ENCODE results near the gene GRAMD1C. TPM values are rescaled to one million over a fixed set of nuclear protein-coding genes. Genes with fewer than 3 reads are reported as not detected.
A peak's percentile ranks its signal among the peaks of the same experiment; 100 is the strongest.

GRAMD1C gene
- polyA plus RNA-seq, 3 donors = 0.13 to 0.29 (median 0.27) TPM

DNA sequence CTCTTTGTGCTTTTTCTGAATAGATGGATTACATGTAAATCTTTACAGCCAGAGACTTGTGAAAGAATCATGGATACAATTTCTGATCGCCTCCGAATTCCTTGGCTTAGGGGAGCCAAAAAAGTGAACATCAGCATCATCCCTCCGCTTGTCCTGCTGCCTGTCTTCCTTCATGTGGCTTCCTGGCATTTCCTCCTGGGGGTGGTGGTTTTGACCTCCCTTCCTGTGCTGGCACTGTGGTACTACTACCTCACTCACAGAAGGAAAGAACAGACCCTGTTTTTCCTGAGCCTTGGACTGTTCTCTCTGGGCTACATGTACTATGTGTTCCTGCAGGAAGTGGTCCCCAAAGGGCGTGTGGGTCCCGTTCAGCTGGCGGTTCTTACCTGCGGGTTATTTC, 115.1 kb downstream of the GRAMD1C start:
- Histone ChIP-seq H3K4me2 (replicated peaks; ENCODE audit: extremely low read depth, low read length, poor library complexity, severe bottlenecking) (no peak overlapping the region), H4K20me1 (ENCODE audit: insufficient read depth, low read length) (no peaks in the 10 kb centered on the region), H3K9ac (ENCODE audit: insufficient read depth, low read length, poor library complexity, severe bottlenecking) (no peak overlapping the region), H3K27ac (ENCODE audit: low read depth in 1 of 2, low read length in 2 of 2) (no peak overlapping the region), H2AFZ (ENCODE audit: insufficient read depth, low read depth, low read length, poor library complexity, severe bottlenecking) (peak overlapping the region; percentile 7), H3K4me3 (replicated peaks in 1 of 3; ENCODE audit: low read depth in 2 of 3, low read length in 3 of 3) (no peak overlapping the region), H3K36me3 (replicated peaks in 1 of 2; ENCODE audit: control insufficient read depth in 1 of 2, insufficient read depth in 2 of 2, low read length in 2 of 2) (no peaks in the 10 kb centered on the region), H3K27me3 (ENCODE audit: control insufficient read depth in 2 of 2, insufficient read depth in 2 of 2, low read length in 2 of 2) (peaks cover 4 to 6% of the 10 kb centered on the region in 2 donors), H3K4me1 (ENCODE audit: control insufficient read depth in 1 of 2, insufficient read depth in 2 of 2, low read length in 2 of 2) (peaks cover 1 to 5% of the 10 kb centered on the region in 2 donors), H3K9me3 (replicated peaks in 1 of 2; ENCODE audit: control insufficient read depth in 1 of 2, insufficient read depth in 1 of 2, low read length in 2 of 2) (no peaks in the 10 kb centered on the region), H3K79me2 (ENCODE audit: insufficient read depth, low read length) (no peaks in the 10 kb centered on the region)
- Mint-ChIP-seq H3K4me3 (no peak overlapping the region), H3K4me1 (peaks cover 17% of the 10 kb centered on the region), H3K9me3 (peaks cover 0 to 2% (median 0%) of the 10 kb centered on the region in 7 donors), H3K36me3 (peaks cover 0 to 5% of the 10 kb centered on the region in 2 donors), H3K27me3 (ENCODE audit: low read depth in 3 of 3) (peaks cover 5 to 13% (median 9%) of the 10 kb centered on the region in 3 donors), H3K27ac (no peak overlapping the region)
- DNase-seq = no peak
- 11% methylated on average over 7 of the region's 7 CpGs for WGBS (ENCODE audit: insufficient coverage)
- intact Hi-C loops (cut with micrococcal nuclease) = no loop called here
- TF ChIP-seq, protein P1, sequence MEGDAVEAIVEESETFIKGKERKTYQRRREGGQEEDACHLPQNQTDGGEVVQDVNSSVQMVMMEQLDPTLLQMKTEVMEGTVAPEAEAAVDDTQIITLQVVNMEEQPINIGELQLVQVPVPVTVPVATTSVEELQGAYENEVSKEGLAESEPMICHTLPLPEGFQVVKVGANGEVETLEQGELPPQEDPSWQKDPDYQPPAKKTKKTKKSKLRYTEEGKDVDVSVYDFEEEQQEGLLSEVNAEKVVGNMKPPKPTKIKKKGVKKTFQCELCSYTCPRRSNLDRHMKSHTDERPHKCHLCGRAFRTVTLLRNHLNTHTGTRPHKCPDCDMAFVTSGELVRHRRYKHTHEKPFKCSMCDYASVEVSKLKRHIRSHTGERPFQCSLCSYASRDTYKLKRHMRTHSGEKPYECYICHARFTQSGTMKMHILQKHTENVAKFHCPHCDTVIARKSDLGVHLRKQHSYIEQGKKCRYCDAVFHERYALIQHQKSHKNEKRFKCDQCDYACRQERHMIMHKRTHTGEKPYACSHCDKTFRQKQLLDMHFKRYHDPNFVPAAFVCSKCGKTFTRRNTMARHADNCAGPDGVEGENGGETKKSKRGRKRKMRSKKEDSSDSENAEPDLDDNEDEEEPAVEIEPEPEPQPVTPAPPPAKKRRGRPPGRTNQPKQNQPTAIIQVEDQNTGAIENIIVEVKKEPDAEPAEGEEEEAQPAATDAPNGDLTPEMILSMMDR (IDR thresholded peaks at IDR 0.05) = no peak

GRCh38 chr3:113954091-113954685, 115.6 kb downstream of the GRAMD1C start:
- peak overlapping the region in 1 of 7 donors; percentile 17 for H3K27ac Mint-ChIP-seq
- Histone ChIP-seq H3K9me3 (replicated peaks in 1 of 2; ENCODE audit: control insufficient read depth in 1 of 2, insufficient read depth in 1 of 2, low read length in 2 of 2) (no peaks in the 10 kb centered on the region), H3K79me2 (ENCODE audit: insufficient read depth, low read length) (no peaks in the 10 kb centered on the region), H3K9ac (ENCODE audit: insufficient read depth, low read length, poor library complexity, severe bottlenecking) (no peak overlapping the region), H3K27ac (ENCODE audit: low read depth in 1 of 2, low read length in 2 of 2) (no peak overlapping the region), H3K4me3 (replicated peaks in 1 of 3; ENCODE audit: low read depth in 2 of 3, low read length in 3 of 3) (no peak overlapping the region), H4K20me1 (ENCODE audit: insufficient read depth, low read length) (no peaks in the 10 kb centered on the region), H3K36me3 (replicated peaks in 1 of 2; ENCODE audit: control insufficient read depth in 1 of 2, insufficient read depth in 2 of 2, low read length in 2 of 2) (no peaks in the 10 kb centered on the region), H3K4me2 (replicated peaks; ENCODE audit: extremely low read depth, low read length, poor library complexity, severe bottlenecking) (no peak overlapping the region), H3K4me1 (ENCODE audit: control insufficient read depth in 1 of 2, insufficient read depth in 2 of 2, low read length in 2 of 2) (peaks cover 0 to 3% of the 10 kb centered on the region in 2 donors), H3K27me3 (ENCODE audit: control insufficient read depth in 2 of 2, insufficient read depth in 2 of 2, low read length in 2 of 2) (peaks cover 0 to 2% of the 10 kb centered on the region in 2 donors), H2AFZ (ENCODE audit: insufficient read depth, low read depth, low read length, poor library complexity, severe bottlenecking) (peak overlapping the region; percentile 7)
- H3K9me3 Mint-ChIP-seq = peaks cover 0 to 2% (median 0%) of the 10 kb centered on the region in 7 donors
- H3K36me3 Mint-ChIP-seq = peaks cover 0 to 8% of the 10 kb centered on the region in 2 donors
- TF ChIP-seq, protein P1 (IDR thresholded peaks at IDR 0.05) = no peak
- H3K27me3 Mint-ChIP-seq (ENCODE audit: low read depth in 3 of 3) = peaks cover 1 to 7% (median 4%) of the 10 kb centered on the region in 3 donors
- intact Hi-C loops (cut with micrococcal nuclease) = no loop called here
- H3K4me3 Mint-ChIP-seq = no peak overlapping the region
- H3K4me1 Mint-ChIP-seq = peaks cover 13% of the 10 kb centered on the region
- 75% methylated on average over 4 of the region's 8 CpGs for WGBS (ENCODE audit: insufficient coverage)
- DNase-seq = no peak
